AG04449 (cell line): ENCODE measurements around the gene HAND2.

Source experiments
- CTCF ChIA-PET: fragments of 350-600 bp; formaldehyde crosslinking; extraction: SDS; loops from one replicate; lab custom pipeline; 2021; ENCODE audit warnings: antibody characterized with exemption; lab: Yijun Ruan, JAX
- POLR2A ChIA-PET: fragments of 400-600, 350-600 bp; formaldehyde crosslinking; extraction: SDS; loops from one replicate; lab custom pipeline; 2020; ENCODE audit warnings: antibody characterized with exemption, inconsistent platforms; lab: Yijun Ruan, JAX
- DNase-seq: peaks from one replicate; pipeline ENCODE4 v3.0.0-alpha.2; 2010; ENCODE audit warnings: low read depth, low spot score
- H3K4me3 ChIP-seq: 2 replicates; pipeline ENCODE4 v1.5.1; 2011; ENCODE audit warnings: low read depth, mild to moderate bottlenecking, control low read depth, low read length
- CTCF ChIP-seq: IDR thresholded peaks from one replicate; pipeline ENCODE4 v1.5.1; 2011; ENCODE audit warnings: mild to moderate bottlenecking, moderate library complexity, low read length, control low read depth, inconsistent platforms; ENCODE audit not compliant: insufficient read depth; ENCODE audit errors: missing control alignments

Gene HAND2

GRCh38 chr4:173519111-173520101 is 10.6 kb downstream of the HAND2 start:
- no peak for DNase-seq
- POLR2A ChIA-PET, result interaction anchor here (0.5 kb wide), 1 partner anchor 1371 kb away, joined by 3 read pairs; no protein-coding TSS in a partner anchor
- no peak for TF ChIP-seq CTCF
- H3K4me3 ChIP-seq, result no peak overlapping the region; the same call in 1 of the 2 replicates
- CTCF ChIA-PET, result interaction anchor here (1.0 to 1.7 kb wide), 3 partner anchors 10 to 471 kb away, joined by 3 to 6 read pairs (median 3); no protein-coding TSS in a partner anchor

- POLR2A ChIA-PET, result interaction anchor here (0.5 kb wide), 1 partner anchor 1372 kb away, joined by 3 read pairs; no protein-coding TSS in a partner anchor
- CTCF ChIA-PET, result interaction anchor here (1.0 kb wide), 1 partner anchor 9 kb away, joined by 3 read pairs; no protein-coding TSS in a partner anchor
- no peak overlapping the region for H3K4me3 ChIP-seq
- no peak for TF ChIP-seq CTCF
- no peak for DNase-seq
These were observed 11.5 kb downstream of the HAND2 start for GRCh38 chr4:173518425-173519102.

GRCh38 chr4:173517781-173518424 is 12.1 kb downstream of the HAND2 start:
- CTCF ChIA-PET, result no interaction called here

GRCh38 chr4:173516621-173517524 is 13.2 kb downstream of the HAND2 start:
- ChIA-PET CTCF (no interaction called here), POLR2A (no interaction called here)
- H3K4me3 ChIP-seq, result no peak overlapping the region
- no peak for TF ChIP-seq CTCF
- DNase-seq, result no peak

More at GRCh38 chr4:173517781-173518424, 12.1 kb downstream of the HAND2 start:
- no peak for DNase-seq
- POLR2A ChIA-PET, result no interaction called here
- no peak overlapping the region for H3K4me3 ChIP-seq
- TF ChIP-seq CTCF, result no peak

- TF ChIP-seq CTCF, result no peak
- no peak for DNase-seq
- no peak overlapping the region for H3K4me3 ChIP-seq
- ChIA-PET CTCF (interaction anchor here (1.0 kb wide), 1 partner anchor 10 kb away, joined by 3 read pairs; no protein-coding TSS in a partner anchor), POLR2A (no interaction called here)
These were observed 14.6 kb downstream of the HAND2 start for GRCh38 chr4:173515458-173515857.
